HTERT RPE-1 (cell line): ENCODE measurements around the gene PODNL1.

Source experiments
- in situ Hi-C: fragments of 300-500 bp; cut with MboI; formaldehyde crosslinking; loops from 4 replicates; pipeline ENCODE4 v1.14.3; 2020; ENCODE audit warnings: low sequenced_read_pairs

PODNL1 gene

DNA sequence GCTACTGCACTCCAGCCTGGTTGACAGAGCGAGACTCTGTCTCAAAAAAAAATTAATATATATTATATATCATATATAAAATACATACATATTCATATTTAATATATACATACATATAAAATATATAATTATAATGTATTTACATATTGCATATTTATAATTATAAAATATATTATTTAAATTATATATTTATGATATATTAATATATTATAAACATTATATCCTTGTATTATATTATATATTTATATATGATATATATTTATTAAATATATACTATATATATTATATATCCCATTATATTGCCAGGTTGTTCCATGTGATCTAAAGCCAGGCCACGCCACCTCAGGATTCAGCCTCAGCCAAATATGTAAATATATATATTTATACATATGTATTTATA, 42.0 kb downstream of the PODNL1 start:
- in situ Hi-C loops, result no loop called here

DNA sequence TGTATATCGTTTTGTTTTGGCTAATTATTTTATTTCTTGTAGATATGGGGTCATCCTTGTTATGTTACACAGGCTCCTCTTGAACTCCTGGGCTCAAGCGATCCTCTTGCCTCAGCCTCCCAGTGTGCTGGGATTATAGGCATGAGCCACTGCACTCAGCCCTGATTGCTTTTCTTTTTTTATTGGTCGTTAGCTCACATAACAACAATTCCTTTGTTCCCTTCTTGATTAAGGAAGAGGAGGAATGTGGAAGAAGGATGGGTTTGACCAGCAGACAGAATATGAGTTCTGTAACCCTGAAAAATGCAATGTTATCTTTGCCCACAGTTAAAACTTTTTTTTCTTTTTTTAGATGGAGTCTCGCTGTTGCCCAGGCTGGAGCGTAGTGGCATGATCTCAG, 43.7 kb downstream of the PODNL1 start:
- in situ Hi-C loops, result no loop called here

DNA sequence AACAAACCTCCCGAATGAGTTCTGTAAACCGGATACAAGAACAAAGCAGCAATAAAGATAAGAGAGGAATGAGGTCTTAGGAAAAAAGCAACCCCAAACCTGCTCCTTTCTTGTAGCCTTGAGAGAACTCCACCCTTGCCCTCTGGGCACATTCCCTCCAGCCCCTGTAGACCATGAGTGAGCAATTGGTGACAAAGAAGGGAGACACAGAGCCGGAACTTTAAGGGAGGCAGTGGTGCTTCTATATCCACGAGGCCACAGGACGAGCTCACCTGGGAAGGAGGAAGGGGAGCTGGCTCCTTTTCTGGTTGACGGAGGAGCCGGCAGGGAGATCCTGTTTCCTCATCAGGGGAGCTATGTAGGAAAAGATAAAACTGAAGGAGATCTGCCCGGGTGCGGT, 45.3 kb downstream of the PODNL1 start:
- in situ Hi-C loops, result no loop called here

DNA sequence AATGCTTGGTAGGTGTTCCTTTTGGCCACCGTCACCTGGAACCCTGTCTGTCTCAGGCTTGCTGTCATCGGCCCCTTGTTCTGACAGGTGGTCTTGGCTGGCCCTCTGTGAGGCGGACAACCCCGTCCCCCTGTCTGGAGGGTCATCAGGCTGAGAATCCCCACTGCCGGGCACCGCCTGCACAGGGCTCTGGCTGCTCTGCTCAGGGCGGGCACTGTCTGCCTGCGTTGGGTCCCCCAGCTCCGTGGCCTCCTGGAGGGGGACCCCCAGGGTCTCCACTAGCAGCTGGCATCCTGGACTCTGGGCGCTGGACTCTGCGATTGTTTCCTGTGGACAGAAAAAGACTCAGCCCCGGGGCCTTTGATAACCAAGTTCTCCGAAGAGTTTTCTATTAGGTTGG, 48.1 kb downstream of the PODNL1 start:
- in situ Hi-C loops, result no loop called here

DNA sequence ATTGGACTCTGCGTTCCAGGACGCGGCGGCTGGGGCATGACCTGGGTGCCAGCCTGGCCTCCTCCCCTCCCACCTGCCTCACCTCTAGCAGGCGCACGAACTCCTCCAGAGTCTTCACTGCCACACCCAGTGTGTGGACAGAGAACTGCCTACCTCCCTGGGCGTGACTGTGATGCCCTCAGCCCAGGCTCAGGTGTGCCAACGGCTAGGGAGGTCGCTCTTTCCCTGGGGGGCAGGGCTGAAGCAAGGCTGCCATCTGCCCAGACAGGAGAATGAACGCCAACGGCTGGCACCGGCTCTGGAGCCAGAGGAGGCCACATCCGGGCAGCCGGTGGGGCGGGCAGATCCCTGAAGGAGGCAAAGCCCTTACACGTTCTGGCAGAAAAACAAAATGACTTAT, 49.9 kb downstream of the PODNL1 start:
- in situ Hi-C loops, result no loop called here

DNA sequence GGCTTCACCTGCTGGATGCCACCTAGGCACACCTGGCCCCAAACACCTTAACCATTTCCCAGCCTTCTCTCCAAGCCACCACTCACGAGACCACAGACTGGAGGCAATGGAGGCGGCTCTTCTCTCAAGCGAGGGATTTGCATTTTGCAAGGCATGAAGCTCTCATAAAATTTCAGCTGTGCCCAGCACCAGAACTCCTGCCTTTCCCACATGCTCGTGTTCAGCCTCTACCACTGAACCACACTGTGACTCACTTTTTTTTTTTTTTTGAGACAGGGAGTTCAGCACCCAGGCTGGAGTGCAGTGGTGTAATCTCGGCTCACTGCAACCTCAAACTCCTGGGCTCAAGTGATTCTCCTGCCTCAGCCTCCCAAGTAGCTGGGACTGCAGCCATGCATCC, 50.7 kb downstream of the PODNL1 start:
- in situ Hi-C loops, result no loop called here

DNA sequence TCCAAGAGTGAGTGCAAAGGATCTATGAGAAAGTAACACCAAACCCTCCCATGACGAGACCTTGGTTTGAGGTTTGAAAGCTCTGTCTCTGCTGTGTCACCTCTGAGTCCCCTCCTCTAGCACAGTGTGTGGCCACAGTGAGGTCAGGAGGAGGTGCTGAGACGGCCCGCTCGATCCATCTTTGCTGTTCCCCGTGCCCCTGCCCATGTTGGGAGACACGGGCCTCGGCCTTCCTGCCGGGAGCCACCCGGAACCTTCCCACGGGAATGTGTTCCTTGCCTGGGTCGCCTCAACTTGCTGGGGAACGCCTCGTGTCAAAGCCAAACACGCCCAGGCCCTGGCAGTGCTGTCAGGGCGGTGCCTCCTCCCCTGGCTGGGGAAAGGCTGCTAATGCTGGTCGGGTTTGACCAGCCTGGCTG, 51.2 kb downstream of the PODNL1 start:
- in situ Hi-C loops, result no loop called here

DNA sequence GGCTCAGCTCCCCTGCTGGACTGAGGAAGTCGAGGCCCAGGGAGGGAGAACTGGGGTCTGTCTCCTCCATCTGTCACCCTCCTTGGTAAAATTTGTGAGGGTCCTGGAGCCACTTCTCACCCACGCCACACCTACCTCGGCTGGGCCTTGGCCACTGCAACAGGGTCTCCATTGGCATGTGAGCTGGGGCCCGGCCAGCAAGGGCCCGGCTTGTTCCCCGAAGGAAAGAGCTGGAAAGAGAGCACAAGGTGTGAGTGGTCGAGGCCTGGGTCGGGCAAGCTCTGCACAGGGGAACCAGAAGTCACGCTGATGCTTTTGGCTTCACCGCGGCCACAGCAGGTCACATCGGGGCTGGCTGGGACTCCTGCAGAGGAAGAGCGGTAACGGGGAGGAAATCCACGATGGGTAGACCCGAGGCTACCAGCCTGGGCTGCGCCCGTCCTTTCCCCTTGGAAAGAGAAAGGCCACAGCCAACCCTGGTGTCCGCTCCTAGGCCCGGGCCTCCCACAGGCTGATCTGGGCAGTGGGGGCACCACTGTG, 52.3 kb downstream of the PODNL1 start:
- in situ Hi-C loops, result no loop called here

DNA sequence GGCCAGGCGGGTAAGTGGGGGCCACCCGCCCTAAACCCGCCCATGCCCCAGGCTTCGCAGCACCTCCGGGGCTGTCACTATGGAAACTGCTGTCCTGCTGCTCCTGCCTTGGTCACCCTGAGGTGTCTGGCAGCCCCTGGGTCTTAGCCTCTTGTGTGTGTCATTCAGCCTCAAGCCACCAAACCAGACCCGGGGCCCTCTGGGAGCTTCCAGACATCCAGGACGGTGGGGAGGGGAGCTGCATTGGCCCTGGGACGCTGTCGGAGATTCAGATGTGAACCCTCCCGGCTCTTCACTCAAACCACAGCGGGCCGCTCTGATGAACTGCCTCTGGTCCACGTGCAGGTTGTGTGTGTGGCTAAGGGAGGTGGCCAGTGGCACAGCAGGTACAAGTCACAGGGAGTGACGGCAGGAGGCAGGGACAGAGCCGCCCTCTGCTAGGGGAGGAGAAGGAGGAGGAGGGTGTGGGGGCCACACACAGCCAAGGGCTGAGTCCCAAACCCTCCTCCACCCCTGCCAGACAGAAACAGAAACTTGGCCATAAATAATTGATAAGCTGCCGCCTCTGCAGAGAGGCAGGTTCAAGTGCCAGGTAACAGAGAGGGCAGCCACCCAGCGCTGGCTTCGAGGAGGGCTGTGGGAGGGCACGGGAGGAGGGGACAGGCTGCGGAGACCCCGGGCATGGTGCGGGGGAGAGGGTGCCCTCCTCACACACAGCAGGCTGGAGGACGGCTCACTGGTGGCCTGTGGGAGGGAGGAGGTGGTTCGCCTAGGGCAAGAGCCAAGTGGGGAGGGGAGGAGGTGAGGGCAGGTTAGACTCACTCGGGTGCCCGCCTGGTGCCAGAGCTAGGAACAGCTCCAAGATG, 53.3 kb downstream of the PODNL1 start:
- in situ Hi-C loops, result no loop called here

DNA sequence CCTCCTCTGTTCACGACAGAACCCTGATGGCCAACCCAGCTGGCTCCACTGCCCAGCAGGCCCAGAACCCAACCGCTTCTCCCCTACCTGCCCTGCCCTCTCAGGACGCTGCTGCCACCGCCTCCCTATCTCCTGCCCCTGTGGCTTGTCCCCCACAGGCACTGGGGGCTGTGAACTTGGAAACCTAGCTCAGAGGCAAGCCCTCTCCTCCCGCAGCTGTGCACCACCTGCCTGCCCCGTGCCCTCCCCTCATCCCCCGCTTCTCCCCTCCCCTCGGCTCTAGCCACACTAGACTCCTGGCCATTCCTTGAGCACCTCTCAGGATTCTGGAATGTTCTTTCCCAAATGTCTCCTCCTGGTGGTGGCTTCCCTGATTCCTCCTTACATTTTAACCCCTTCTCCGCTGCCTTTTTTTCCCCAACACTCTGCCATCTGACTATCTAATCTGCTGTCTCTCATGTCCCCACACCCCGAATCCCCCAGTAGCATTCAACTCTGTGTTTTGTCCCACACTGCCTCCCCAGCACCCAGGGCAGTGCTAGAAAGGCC, 54.6 kb downstream of the PODNL1 start:
- in situ Hi-C loops, result no loop called here

DNA sequence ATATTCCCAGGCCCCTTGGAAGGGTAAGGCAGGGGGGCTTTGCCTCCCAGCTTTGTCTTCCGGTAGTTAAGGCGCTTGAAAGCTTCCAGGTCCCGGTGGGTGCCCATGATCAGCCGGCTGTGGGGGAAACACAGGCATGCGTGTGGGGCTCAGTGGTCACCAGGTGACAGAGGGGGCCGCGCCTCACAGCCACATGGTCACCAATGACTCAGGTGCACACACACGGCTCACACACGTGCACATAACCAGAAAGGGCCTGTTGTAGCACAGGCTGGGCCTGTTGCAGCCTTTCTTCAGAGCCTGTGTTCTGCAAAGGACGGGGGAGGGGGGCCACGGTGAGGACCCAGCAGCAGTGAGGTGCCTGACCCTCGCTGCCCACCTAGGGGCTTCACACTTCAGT, 55.4 kb downstream of the PODNL1 start:
- in situ Hi-C loops, result no loop called here

DNA sequence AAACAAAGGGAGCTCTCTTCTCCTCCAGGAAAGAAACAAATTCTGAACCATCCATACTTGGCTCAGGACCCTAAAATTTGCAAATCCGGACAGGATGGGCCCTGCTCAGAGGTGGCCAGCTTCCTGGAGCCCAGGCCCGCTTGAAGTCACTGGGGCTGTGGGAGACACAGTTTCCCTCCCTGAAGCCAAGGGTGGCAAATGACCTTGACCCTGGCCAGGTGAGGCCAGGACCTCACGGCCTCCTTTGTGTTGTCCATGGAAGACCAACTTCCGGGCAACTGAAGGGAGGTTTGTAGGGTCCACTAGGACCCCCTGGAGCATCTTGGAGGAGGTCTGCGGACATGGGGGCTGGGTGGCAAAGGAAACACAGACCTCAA, 55.8 kb downstream of the PODNL1 start:
- in situ Hi-C loops, result no loop called here

DNA sequence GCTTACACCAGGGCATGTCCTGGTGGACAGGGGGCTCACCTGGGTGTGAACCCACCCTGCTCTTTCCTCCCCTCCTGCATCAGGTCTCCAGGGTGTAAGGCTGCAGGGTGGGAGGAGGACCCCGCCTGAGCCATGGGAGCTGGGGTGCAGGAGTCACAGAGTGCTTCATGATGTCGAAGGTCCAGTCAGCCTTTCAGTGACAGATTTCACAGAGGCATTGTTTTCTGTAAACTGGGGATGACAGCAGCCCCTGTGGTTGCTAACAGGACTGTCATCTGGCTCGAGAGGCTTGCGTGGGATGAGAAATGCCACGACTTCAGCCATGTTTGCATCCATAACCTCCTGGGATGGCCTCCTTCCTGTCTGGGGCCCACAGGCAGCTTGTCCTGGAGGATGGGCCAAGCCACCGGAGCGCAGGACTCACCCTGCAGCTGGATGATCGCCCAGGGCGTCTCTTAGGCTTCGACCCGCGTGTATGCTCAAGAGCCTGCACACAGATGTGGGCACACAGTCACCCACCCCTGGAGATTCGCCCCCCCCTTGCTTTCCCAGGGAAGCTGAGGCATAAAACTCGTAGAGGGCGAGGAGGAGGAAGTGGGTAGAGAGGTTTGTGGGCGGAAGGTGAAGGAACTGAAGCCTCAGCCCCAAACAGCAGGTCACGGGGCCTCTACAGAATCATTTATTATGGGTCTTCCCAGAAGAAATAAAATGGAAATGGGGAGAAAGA, 56.4 kb downstream of the PODNL1 start:
- in situ Hi-C loops, result no loop called here

DNA sequence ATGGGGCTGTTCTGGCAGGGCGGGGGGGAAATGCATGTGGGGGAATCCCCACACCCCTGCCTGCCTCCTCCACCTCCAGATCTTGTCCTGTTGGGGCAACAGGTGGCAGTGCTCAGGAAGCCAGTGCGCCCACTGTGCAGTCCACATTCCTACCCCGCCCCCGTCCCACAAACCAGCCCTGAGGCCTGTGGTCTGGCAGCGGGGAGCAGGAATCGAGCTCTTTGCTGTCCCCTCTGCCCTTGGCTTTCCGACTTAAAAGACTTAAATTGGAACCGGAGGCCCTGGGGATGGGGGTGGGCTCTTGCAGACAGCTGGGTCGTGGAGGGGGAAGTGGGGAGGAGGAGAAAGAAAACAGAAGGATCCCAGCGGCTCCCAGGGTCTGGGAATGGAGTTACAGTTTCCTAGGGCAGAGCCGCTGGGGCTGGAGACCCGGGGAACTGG, 56.9 kb downstream of the PODNL1 start:
- in situ Hi-C loops, result no loop called here
